GM12878 (cell line): ENCODE results near the gene EBI3. TPM values are rescaled to one million over a fixed set of nuclear protein-coding genes. Genes with fewer than 3 reads are reported as not detected.

ENCODE experiments used
- BCLAF1 ChIP-seq: fragments of 450-650 bp; IDR thresholded peaks from 2 replicates; pipeline ENCODE4 v1.6.1; 2017; ENCODE audit warnings: antibody characterized with exemption, mild to moderate bottlenecking, moderate library complexity
- BRCA1 ChIP-seq: IDR thresholded peaks from 2 replicates; pipeline ENCODE4 v1.6.1; 2011; ENCODE audit warnings: low read depth, low read length, improper control_type of control experiment
- DPF2 ChIP-seq: fragments of 450-650 bp; IDR thresholded peaks from 2 replicates; pipeline ENCODE4 v1.6.1; 2017; ENCODE audit warnings: mild to moderate bottlenecking
- EGR1 ChIP-seq, 2 experiments: IDR thresholded peaks; 1 replicate in 1 of 2; 2 replicates in 1 of 2; pipeline ENCODE4 v1.6.1; 2011 to 2012; ENCODE audit warnings: low read depth in 2 of 2, low read length in 2 of 2, borderline replicate concordance in 1 of 2, mild to moderate bottlenecking in 1 of 2, moderate library complexity in 1 of 2
- ESRRA ChIP-seq: IDR thresholded peaks from 2 replicates; pipeline ENCODE4 v1.6.1; 2012; ENCODE audit warnings: mild to moderate bottlenecking, low read length, improper control_type of control experiment
- HDAC2 ChIP-seq: fragments of 200-600 bp; sonication (generic); IDR thresholded peaks from 2 replicates; pipeline ENCODE4 v1.6.1; 2017
- HSF1 ChIP-seq: fragments of 150-350 bp; IDR thresholded peaks from 2 replicates; pipeline ENCODE4 v1.6.1; 2014; ENCODE audit warnings: mild to moderate bottlenecking, low read depth, low read length
- JUND ChIP-seq: IDR thresholded peaks from 2 replicates; pipeline ENCODE4 v1.6.1; 2012; ENCODE audit warnings: low read depth, mild to moderate bottlenecking, low read length, improper control_type of control experiment, moderate library complexity
- KAT2A ChIP-seq: conservative IDR thresholded peaks from 2 replicates; pipeline ENCODE4 v1.6.1; 2011; ENCODE audit warnings: low read depth, low read length; ENCODE audit not compliant: control insufficient read depth
- MEF2A ChIP-seq: IDR thresholded peaks from 2 replicates; pipeline ENCODE4 v1.6.1; 2011; ENCODE audit warnings: low read depth, mild to moderate bottlenecking, low read length, moderate library complexity; ENCODE audit not compliant: insufficient read depth
- PAX5 ChIP-seq: IDR thresholded peaks from 2 replicates; pipeline ENCODE4 v1.6.1; 2011; ENCODE audit warnings: low read depth, low read length, borderline replicate concordance
- PAX8 ChIP-seq: fragments of 450-650 bp; IDR thresholded peaks from 2 replicates; pipeline ENCODE4 v1.6.1; 2017; ENCODE audit warnings: mild to moderate bottlenecking, moderate library complexity
- PML ChIP-seq: IDR thresholded peaks from 2 replicates; pipeline ENCODE4 v1.6.1; 2012; ENCODE audit warnings: low read length, inconsistent platforms
- POLR2AphosphoS2 ChIP-seq: IDR thresholded peaks from 2 replicates; pipeline ENCODE4 v1.6.1; 2011; ENCODE audit warnings: low read depth, mild to moderate bottlenecking, low read length, improper control_type of control experiment, moderate library complexity
- RBBP5 ChIP-seq: fragments of 200-600 bp; sonication (generic); conservative IDR thresholded peaks from 2 replicates; pipeline ENCODE4 v1.6.1; 2016
- RUNX3 ChIP-seq: IDR thresholded peaks from 2 replicates; pipeline ENCODE4 v1.6.1; 2012; ENCODE audit warnings: low read length, inconsistent platforms
- SIX5 ChIP-seq: IDR thresholded peaks from 2 replicates; pipeline ENCODE4 v1.6.1; 2011; ENCODE audit warnings: mild to moderate bottlenecking, low read depth, low read length, moderate library complexity; ENCODE audit not compliant: severe bottlenecking
- SMARCA5 ChIP-seq: fragments of 450-650 bp; IDR thresholded peaks from 2 replicates; pipeline ENCODE4 v1.6.1; 2017; ENCODE audit warnings: mild to moderate bottlenecking
- SP1 ChIP-seq: IDR thresholded peaks from one replicate; pipeline ENCODE4 v1.6.1; 2011; ENCODE audit warnings: low read depth, low read length
- TCF7 ChIP-seq: IDR thresholded peaks from 2 replicates; pipeline ENCODE4 v1.6.1; 2014; ENCODE audit warnings: antibody characterized with exemption, borderline replicate concordance
- YBX1 ChIP-seq: fragments of 450-650 bp; IDR thresholded peaks from 2 replicates; pipeline ENCODE4 v1.6.1; 2016; ENCODE audit warnings: antibody characterized with exemption
- ZBTB40 ChIP-seq: fragments of 450-650 bp; IDR thresholded peaks from 2 replicates; pipeline ENCODE4 v1.6.1; 2016; ENCODE audit warnings: mild to moderate bottlenecking, moderate library complexity, borderline replicate concordance
- polyA plus RNA-seq, 11 experiments: library from polyadenylated mRNA; depleted of rRNA in 4 of 11; unstranded in 6 of 11; stranded (reverse) in 5 of 11; fragments of >200 nt; fragmentation: Nextera tagmentation in 4 of 11; fragmentation: Illumina TruSeq in 1 of 11; extraction: Ambion mirVana in 4 of 11; extraction: Trizol in 1 of 11; gene quantifications; 1 replicate in 1 of 11; 2 replicates in 10 of 11; pipeline versions ENCODE4 v1.2.1 to v1.2.3, GENCODE V29; 2011 to 2016; ENCODE audit warnings: inconsistent platforms in 2 of 11, missing spikeins in 2 of 11, low read depth in 1 of 11
- total RNA-seq, 4 experiments: library from RNA; depleted of rRNA in 3 of 4; stranded (reverse); fragments of >200 nt in 3 of 4; fragmentation: Illumina TruSeq in 1 of 4; extraction: Trizol in 1 of 4; gene quantifications; 2 replicates each; pipeline versions ENCODE4 v1.2.1 to v1.2.3, GENCODE V29; 2013 to 2021

EBI3 gene
- total and polyA plus RNA-seq, 10 of the 15 experiments (the other 5 are each of a cell fraction or from before 2014, with no cell fraction given), result 22.0 to 288 (median 186) TPM

- TF ChIP-seq HSF1 (no peak), EGR1 (IDR thresholded peaks at IDR 0.05; ENCODE audit: borderline replicate concordance in 1 of 2, low read depth in 2 of 2, low read length in 2 of 2) (peak in 1 of 2 experiments; percentile 11; a peak in 1 of 3 replicates), KAT2A (no peak), JUND (no peak), BCLAF1 (no peak), RBBP5 (no peak), SIX5 (peak; percentile 33), TCF7 (no peak), DPF2 (peak; percentile 66; the same call in 1 of the 2 replicates), ESRRA (peak; percentile 65; the same call in 1 of the 2 replicates), BRCA1 (no peak), ZBTB40 (peak; percentile 100), RUNX3 (peak; percentile 72), PAX5 (peak; percentile 88), PML (no peak), MEF2A (no peak), SMARCA5 (peak; percentile 65; the same call in 1 of the 2 replicates), SP1 (peak; percentile 59), PAX8 (no peak), HDAC2 (no peak; the same call in 1 of the 2 replicates), YBX1 (no peak), POLR2AphosphoS2 (peak; percentile 65; the same call in 1 of the 2 replicates)
These were observed 47.1 kb upstream of the EBI3 start, which contains the start of the genes ANKRD24 and SIRT6 (continued) for GRCh38 chr19:4182084-4182810.
